Measurements from ENCODE around the gene LHX1.

The LHX1 gene

DNA sequence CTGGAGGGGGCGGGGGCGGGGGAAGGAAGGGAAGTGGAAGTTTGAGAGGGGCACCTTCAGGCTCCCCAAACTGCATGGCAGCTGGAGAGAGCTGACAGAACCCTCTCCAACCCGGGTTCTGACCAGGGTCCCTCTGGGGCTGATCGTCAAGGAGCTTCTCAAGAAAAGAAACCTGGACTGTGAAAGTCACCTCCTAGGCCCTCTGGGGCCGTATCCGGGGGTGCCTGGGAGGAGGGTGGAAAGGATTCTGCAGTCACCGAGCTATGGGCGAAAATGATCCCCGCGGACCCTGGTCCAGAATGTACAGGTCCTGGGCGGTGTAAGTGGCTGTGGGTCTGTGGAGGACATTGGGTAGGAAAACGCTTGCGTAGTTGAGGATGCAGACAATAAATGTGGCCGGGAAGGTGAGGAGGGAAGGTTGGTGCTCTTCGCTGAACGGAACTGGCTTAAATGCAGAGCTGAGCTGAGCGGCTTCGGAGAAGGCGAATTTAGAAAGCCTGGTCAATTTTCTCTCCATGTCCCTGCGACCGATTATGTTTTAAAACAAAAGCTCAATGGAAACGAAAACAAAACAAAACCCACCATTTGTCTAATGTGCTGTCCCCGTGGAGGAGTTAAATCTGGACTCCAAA, 3.6 kb upstream of the LHX1 start:
- H3K9me3 ChIP-seq (ENCODE audit: control insufficient read depth in 2 of 2, low read length in 2 of 2): no peaks in the 10 kb centered on the region
- no peak overlapping the region for H3K27ac ChIP-seq (ENCODE audit: low read length)
- peaks cover 65% of the 10 kb centered on the region for H3K4me1 ChIP-seq (ENCODE audit: control insufficient read depth, insufficient read depth, low read length)
- peaks cover 93 to 98% of the 10 kb centered on the region in 2 donors for H3K27me3 ChIP-seq (ENCODE audit: control insufficient read depth in 1 of 2, insufficient read depth in 2 of 2, low read length in 2 of 2)
- no peaks in the 10 kb centered on the region for H3K36me3 ChIP-seq (ENCODE audit: control insufficient read depth in 2 of 2, insufficient read depth in 2 of 2, low read length in 2 of 2)
- H3K9ac ChIP-seq (ENCODE audit: low read length in 2 of 2): no peak overlapping the region
- H3K4me3 ChIP-seq (ENCODE audit: low read length in 2 of 2): peak overlapping the region in 1 of 2 donors; percentile 47

DNA sequence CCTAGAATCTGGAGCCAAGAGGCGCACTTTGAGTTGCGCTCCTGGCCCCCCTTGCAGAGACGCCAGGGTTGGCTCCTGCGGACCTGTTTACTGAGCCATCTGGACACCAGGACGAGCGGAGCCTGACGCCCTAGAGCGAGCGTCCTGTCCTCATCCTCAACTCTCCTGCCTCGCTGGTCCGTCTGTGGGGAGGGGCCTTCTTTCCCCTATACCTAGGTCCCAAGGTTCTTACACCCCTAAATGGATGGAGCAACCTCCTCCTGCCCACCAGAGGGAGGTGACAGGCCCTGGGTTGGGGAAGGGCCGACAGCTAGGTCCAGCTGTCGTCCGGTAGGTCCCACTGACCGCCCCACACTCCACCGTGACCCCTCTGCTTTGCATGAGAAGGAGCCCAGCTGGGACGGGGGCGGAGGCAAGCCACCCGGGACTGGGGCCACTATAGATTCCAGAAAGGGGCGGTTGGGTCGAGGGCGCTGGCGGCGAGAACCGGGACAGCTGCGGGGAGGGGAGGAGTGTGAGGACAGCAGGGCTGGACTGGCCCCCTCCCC, 3.1 kb upstream of the LHX1 start:
- Histone ChIP-seq H3K9me3 (ENCODE audit: control insufficient read depth in 2 of 2, low read length in 2 of 2) (no peaks in the 10 kb centered on the region), H3K27me3 (ENCODE audit: control insufficient read depth in 1 of 2, insufficient read depth in 2 of 2, low read length in 2 of 2) (peaks cover 93 to 98% of the 10 kb centered on the region in 2 donors), H3K4me3 (ENCODE audit: low read length in 2 of 2) (peak overlapping the region in 1 of 2 donors; percentile 47), H3K9ac (ENCODE audit: low read length in 2 of 2) (no peak overlapping the region), H3K4me1 (ENCODE audit: control insufficient read depth, insufficient read depth, low read length) (peaks cover 66% of the 10 kb centered on the region), H3K27ac (ENCODE audit: low read length) (no peak overlapping the region), H3K36me3 (ENCODE audit: control insufficient read depth in 2 of 2, insufficient read depth in 2 of 2, low read length in 2 of 2) (no peaks in the 10 kb centered on the region)

DNA sequence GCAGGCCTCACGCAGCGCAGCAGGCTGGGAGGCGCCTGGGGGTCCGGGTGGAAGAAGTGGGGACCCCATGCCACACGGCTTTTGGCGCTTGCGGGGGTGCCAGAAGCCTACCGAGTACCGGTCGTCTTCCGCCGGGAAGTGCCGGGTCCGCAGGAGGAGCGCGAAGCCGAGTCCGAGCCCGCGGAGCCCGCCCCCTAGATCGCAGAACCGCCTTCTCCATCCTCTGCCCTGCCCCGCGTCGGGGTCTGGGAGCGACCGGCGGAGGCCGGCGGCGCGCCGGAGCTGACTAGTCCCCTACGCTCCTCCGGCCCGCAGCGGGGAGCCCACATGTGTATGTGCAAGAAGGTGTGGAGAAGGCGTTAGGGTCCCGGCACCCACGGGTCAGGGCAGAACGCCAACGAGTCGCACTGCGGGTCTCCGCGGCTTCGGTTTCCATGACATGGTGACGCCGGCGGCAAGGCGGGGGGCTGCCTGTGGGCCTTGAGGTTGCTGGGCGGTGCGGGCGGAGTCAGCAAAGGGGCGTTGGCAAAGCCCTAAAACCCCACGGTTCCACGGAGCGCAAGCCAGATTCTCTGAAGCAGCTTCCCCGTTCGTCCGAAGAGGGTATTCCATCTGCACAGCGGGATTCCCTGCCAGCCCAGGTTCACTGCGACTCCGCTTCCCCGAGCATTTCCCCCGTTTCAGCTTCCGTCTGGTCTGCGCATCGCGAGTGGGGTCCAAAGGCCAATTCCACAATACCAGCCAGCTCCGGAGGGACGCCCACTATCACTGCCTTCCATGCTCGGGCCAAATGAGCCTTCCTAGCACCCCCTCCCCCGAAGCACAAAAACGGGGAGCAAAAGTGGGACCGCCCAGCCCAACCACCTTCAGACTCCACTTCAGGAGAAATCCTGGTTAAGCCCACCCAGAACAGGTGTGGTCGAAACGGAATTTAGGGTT, 2.3 kb upstream of the LHX1 start:
- peaks cover 71% of the 10 kb centered on the region for H3K4me1 ChIP-seq (ENCODE audit: control insufficient read depth, insufficient read depth, low read length)

DNA sequence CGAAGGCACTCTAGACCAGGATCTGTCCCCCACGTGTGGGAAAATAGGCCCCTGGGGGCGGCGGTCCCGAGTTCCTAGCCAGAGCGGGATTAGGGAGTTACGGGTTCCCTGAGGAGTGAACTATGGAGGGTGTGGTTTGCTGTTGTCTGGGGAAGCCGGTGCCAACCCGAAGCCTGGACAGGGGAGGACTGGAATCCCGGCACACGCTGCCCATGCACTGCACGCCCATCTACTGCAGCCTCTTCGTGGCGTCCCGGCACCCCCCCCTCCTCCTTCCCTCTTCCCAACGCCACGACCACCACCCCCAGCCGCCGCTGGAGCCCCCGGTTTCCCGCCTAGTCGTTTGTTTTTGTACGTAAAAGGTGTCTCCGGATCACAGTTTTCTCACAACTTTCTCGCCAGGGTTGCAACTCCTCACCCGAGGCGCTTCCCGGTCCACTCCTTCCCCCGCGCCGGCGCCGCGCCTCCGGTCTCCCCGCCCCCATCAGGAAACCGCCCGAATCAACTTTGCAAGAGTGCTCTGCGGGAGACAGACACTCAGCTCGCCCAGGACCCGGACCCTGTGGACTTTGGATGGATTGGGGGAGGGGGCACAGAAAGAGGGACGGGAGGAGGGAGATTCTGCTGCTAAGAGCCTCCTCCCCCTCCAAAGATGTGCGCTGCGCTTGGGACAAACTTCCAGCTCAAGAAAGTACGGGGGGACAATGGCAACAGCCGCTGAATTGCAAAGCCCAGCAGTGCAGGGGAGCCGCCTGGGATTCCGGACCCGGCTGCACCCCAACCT, 1.4 kb upstream of the LHX1 start:
- peak overlapping the region in 1 of 2 donors; percentile 57 for H3K4me3 ChIP-seq (ENCODE audit: low read length in 2 of 2)
- peaks cover 92 to 98% of the 10 kb centered on the region in 2 donors for H3K27me3 ChIP-seq (ENCODE audit: control insufficient read depth in 1 of 2, insufficient read depth in 2 of 2, low read length in 2 of 2)
- no peak overlapping the region for H3K9ac ChIP-seq (ENCODE audit: low read length in 2 of 2)
- peaks cover 71% of the 10 kb centered on the region for H3K4me1 ChIP-seq (ENCODE audit: control insufficient read depth, insufficient read depth, low read length)
- H3K36me3 ChIP-seq (ENCODE audit: control insufficient read depth in 2 of 2, insufficient read depth in 2 of 2, low read length in 2 of 2): no peaks in the 10 kb centered on the region
- H3K9me3 ChIP-seq (ENCODE audit: control insufficient read depth in 2 of 2, low read length in 2 of 2): no peaks in the 10 kb centered on the region
- H3K27ac ChIP-seq (ENCODE audit: low read length): no peak overlapping the region

More for the DNA sequence above, 2.3 kb upstream of the LHX1 start:
- Histone ChIP-seq H3K9ac (ENCODE audit: low read length in 2 of 2) (no peak overlapping the region), H3K36me3 (ENCODE audit: control insufficient read depth in 2 of 2, insufficient read depth in 2 of 2, low read length in 2 of 2) (no peaks in the 10 kb centered on the region), H3K27me3 (ENCODE audit: control insufficient read depth in 1 of 2, insufficient read depth in 2 of 2, low read length in 2 of 2) (peaks cover 93 to 98% of the 10 kb centered on the region in 2 donors), H3K4me3 (ENCODE audit: low read length in 2 of 2) (peak overlapping the region in 1 of 2 donors; percentile 40), H3K9me3 (ENCODE audit: control insufficient read depth in 2 of 2, low read length in 2 of 2) (no peaks in the 10 kb centered on the region), H3K27ac (ENCODE audit: low read length) (no peak overlapping the region)

DNA sequence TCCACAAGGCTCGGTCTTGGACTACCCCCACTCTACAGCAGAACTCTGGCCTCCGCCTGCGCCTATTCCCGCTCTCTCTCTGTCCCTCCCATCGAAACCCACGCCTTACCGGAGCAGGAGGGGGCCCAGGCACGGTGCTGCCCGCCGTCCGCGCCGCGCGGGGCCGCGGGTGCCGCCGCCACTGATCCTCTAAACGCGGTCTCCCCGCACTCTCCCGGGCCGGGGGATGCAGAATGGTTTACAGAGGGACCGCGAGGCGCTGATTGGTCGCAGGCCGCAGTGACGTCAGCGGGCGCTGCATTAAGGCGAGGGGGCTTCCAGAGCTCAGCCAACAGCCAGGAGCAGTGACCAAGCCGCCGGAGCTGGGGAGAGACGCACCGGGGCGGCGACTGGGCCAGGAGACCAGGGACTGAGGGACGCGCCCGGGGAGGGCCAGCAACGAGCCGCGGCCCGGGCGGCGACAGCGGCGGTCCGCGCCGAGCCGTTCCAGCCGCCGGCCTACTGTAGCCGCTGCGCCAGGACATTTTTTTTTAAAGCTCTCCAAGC, 747 bp upstream of the LHX1 start:
- Histone ChIP-seq H3K4me3 (ENCODE audit: low read length in 2 of 2) (peak overlapping the region in 1 of 2 donors; percentile 57), H3K27ac (ENCODE audit: low read length) (no peak overlapping the region)

DNA sequence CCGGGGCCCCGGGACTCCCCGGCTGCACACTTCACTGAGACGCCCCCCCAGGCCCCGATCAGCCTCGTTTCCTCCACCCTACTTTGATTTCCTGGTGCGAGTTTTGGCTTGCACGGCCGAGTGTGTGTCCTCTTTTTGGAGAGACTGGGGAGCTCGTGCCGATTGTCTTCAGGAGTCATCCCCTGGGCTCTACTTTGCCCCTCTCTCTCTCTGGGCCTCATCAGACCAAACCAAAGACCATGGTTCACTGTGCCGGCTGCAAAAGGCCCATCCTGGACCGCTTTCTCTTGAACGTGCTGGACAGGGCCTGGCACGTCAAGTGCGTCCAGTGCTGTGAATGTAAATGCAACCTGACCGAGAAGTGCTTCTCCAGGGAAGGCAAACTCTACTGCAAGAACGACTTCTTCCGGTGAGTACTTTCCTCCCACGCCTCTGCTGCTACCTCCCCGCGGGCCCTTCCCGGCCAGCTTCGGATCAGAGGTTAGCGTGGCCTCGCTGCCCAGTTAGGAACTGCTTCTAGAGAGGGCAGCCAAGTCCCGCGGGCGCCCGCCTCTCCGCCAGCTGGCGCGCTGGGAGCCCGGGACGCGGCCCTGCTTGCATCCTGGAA, 787 bp downstream of the LHX1 start:
- Histone ChIP-seq H3K4me1 (ENCODE audit: control insufficient read depth, insufficient read depth, low read length) (peaks cover 62% of the 10 kb centered on the region), H3K36me3 (ENCODE audit: control insufficient read depth in 2 of 2, insufficient read depth in 2 of 2, low read length in 2 of 2) (no peaks in the 10 kb centered on the region), H3K4me3 (ENCODE audit: low read length in 2 of 2) (peak overlapping the region in 1 of 2 donors; percentile 57), H3K27ac (ENCODE audit: low read length) (no peak overlapping the region), H3K9ac (ENCODE audit: low read length in 2 of 2) (no peak overlapping the region), H3K27me3 (ENCODE audit: control insufficient read depth in 1 of 2, insufficient read depth in 2 of 2, low read length in 2 of 2) (peaks cover 93 to 99% of the 10 kb centered on the region in 2 donors), H3K9me3 (ENCODE audit: control insufficient read depth in 2 of 2, low read length in 2 of 2) (no peaks in the 10 kb centered on the region)

More for the DNA sequence above, 747 bp upstream of the LHX1 start:
- H3K9ac ChIP-seq (ENCODE audit: low read length in 2 of 2): no peak overlapping the region
- peaks cover 65% of the 10 kb centered on the region for H3K4me1 ChIP-seq (ENCODE audit: control insufficient read depth, insufficient read depth, low read length)
- no peaks in the 10 kb centered on the region for H3K36me3 ChIP-seq (ENCODE audit: control insufficient read depth in 2 of 2, insufficient read depth in 2 of 2, low read length in 2 of 2)
- H3K27me3 ChIP-seq (ENCODE audit: control insufficient read depth in 1 of 2, insufficient read depth in 2 of 2, low read length in 2 of 2): peaks cover 92 to 98% of the 10 kb centered on the region in 2 donors
- no peaks in the 10 kb centered on the region for H3K9me3 ChIP-seq (ENCODE audit: control insufficient read depth in 2 of 2, low read length in 2 of 2)

DNA sequence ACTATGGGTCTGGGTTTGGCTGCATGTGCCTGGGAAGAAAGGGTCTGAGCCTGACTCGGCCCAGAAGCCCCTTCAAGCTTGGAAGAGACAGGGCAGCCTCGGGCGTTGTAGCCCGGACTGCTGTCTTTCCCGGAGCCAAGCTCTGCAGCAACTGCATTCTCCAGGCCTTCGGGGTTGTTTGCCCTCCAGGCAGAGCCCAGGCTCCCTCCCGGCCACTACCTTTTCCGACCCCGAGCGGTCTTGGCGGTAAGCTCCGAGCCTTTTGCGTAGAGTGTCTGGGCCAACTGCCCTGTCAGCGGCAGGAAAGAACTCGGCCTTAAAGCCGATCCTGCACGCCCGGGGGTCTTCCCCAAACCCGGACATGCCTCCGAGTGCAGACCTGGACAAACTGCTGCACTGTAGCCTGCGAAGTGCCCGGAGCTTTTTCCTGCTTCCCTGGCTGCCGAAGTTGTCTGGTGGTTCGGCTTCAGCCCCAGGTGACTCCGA, 1.3 kb downstream of the LHX1 start:
- H3K9ac ChIP-seq (ENCODE audit: low read length in 2 of 2): no peak overlapping the region
- H3K27me3 ChIP-seq (ENCODE audit: control insufficient read depth in 1 of 2, insufficient read depth in 2 of 2, low read length in 2 of 2): peaks cover 92 to 99% of the 10 kb centered on the region in 2 donors
- no peaks in the 10 kb centered on the region for H3K36me3 ChIP-seq (ENCODE audit: control insufficient read depth in 2 of 2, insufficient read depth in 2 of 2, low read length in 2 of 2)
- no peak overlapping the region for H3K4me3 ChIP-seq (ENCODE audit: low read length in 2 of 2)
- H3K27ac ChIP-seq (ENCODE audit: low read length): no peak overlapping the region
- no peaks in the 10 kb centered on the region for H3K9me3 ChIP-seq (ENCODE audit: control insufficient read depth in 2 of 2, low read length in 2 of 2)
- H3K4me1 ChIP-seq (ENCODE audit: control insufficient read depth, insufficient read depth, low read length): peaks cover 58% of the 10 kb centered on the region

DNA sequence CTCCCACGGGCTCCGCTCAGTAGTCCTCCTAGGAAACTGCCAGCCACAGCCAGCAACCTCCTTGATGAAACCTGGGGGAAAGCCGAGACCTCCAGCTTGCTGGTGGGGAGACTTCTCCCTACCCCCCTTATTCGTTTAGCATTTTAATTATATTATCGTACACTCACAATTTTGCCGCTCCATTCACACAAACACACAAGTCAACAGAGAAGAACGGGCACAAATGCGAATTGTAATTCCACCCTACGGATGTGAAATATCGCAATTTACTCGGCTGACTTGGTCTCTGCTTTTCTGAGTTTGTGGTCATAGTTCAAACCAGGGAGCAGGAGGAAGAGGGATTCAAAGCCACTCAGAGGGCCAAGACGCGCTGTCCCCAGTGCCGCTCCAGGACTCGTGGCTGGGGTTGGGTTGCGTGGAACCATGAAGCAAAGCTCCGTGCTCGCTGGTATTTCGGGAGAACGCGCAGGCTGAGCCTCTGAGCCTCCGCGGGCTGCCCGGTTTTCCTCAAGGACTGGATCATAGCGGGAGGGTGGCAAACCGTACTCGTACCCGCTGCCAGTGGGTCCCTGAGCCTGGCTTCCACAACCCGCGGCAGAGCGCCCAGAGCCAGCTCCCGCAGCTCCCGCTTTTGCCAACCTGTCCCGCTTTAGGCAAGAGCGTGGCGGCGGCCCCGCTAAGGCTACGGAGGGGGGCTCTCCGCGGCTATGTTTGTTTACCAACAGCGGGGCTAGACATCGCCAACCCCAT, 2.0 kb downstream of the LHX1 start:
- H3K9me3 ChIP-seq (ENCODE audit: control insufficient read depth in 2 of 2, low read length in 2 of 2): no peaks in the 10 kb centered on the region
- H3K27me3 ChIP-seq (ENCODE audit: control insufficient read depth in 1 of 2, insufficient read depth in 2 of 2, low read length in 2 of 2): peaks cover 86 to 97% of the 10 kb centered on the region in 2 donors
- H3K27ac ChIP-seq (ENCODE audit: low read length): no peak overlapping the region
- no peaks in the 10 kb centered on the region for H3K36me3 ChIP-seq (ENCODE audit: control insufficient read depth in 2 of 2, insufficient read depth in 2 of 2, low read length in 2 of 2)
- H3K4me3 ChIP-seq (ENCODE audit: low read length in 2 of 2): no peak overlapping the region
- peaks cover 53% of the 10 kb centered on the region for H3K4me1 ChIP-seq (ENCODE audit: control insufficient read depth, insufficient read depth, low read length)
- no peak overlapping the region for H3K9ac ChIP-seq (ENCODE audit: low read length in 2 of 2)

DNA sequence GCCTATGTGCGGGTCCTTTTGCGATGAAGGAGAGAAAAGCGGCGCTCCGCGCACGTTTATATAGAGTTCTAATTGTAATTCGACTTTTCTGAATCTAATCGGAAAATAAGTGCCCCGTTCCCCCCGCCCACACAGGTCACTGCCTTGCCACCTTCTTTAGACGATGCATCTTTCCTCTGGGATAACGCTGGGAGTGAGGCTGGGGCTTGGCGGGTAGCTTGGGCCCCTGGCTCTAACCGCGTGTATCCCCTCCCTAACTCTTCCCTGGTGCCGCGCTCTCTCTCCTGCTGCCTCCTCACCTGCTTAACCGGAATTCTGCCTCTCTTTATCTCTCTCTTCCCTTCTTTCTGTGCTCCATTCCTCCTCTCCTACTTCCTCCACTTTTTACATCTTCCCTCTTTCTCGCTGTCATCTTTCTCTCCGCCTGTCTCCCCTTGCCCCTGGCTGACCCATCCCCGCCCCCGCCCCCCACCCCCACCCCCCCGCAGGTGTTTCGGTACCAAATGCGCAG, 2.6 kb downstream of the LHX1 start:
- Histone ChIP-seq H3K27me3 (ENCODE audit: control insufficient read depth in 1 of 2, insufficient read depth in 2 of 2, low read length in 2 of 2) (peaks cover 86 to 96% of the 10 kb centered on the region in 2 donors), H3K4me3 (ENCODE audit: low read length in 2 of 2) (no peak overlapping the region), H3K9ac (ENCODE audit: low read length in 2 of 2) (no peak overlapping the region)

More for the DNA sequence above, 2.6 kb downstream of the LHX1 start:
- Histone ChIP-seq H3K27ac (ENCODE audit: low read length) (no peak overlapping the region), H3K4me1 (ENCODE audit: control insufficient read depth, insufficient read depth, low read length) (peaks cover 47% of the 10 kb centered on the region), H3K9me3 (ENCODE audit: control insufficient read depth in 2 of 2, low read length in 2 of 2) (no peaks in the 10 kb centered on the region), H3K36me3 (ENCODE audit: control insufficient read depth in 2 of 2, insufficient read depth in 2 of 2, low read length in 2 of 2) (no peaks in the 10 kb centered on the region)
